ENCODE data around the gene NPEPPS.

Gene NPEPPS

GRCh38 chr17:47628014-47628566 is 97.2 kb downstream of the NPEPPS start:
- no peak for DNase-seq (ENCODE audit: low read depth in 2 of 2)

- DNase-seq (ENCODE audit: low read depth in 2 of 2): no peak
Measured at GRCh38 chr17:47629826-47630225, 98.9 kb downstream of the NPEPPS start.

GRCh38 chr17:47630614-47631013 is 99.7 kb downstream of the NPEPPS start:
- DNase-seq (ENCODE audit: low read depth in 2 of 2): no peak

- DNase-seq (ENCODE audit: low read depth in 2 of 2): no peak
Measured at GRCh38 chr17:47632991-47633390, 102.1 kb downstream of the NPEPPS start.

GRCh38 chr17:47633996-47634395 is 103.1 kb downstream of the NPEPPS start:
- DNase-seq (ENCODE audit: low read depth in 2 of 2): no peak

GRCh38 chr17:47634870-47635269 is 104.0 kb downstream of the NPEPPS start:
- DNase-seq (ENCODE audit: low read depth in 2 of 2): no peak

- no peak for DNase-seq (ENCODE audit: low read depth in 2 of 2)
Measured at GRCh38 chr17:47635734-47636133, 104.8 kb downstream of the NPEPPS start.

- no peak for DNase-seq (ENCODE audit: low read depth in 2 of 2)
Measured at GRCh38 chr17:47636273-47637030, 105.5 kb downstream of the NPEPPS start.

GRCh38 chr17:47638903-47639302 is 108.0 kb downstream of the NPEPPS start:
- DNase-seq (ENCODE audit: low read depth in 2 of 2): no peak

- DNase-seq (ENCODE audit: low read depth in 2 of 2): no peak
Measured at GRCh38 chr17:47640076-47640475, 109.2 kb downstream of the NPEPPS start.

GRCh38 chr17:47641202-47641601 is 110.3 kb downstream of the NPEPPS start:
- DNase-seq (ENCODE audit: low read depth in 2 of 2): no peak

GRCh38 chr17:47643116-47643515 is 112.2 kb downstream of the NPEPPS start:
- no peak for DNase-seq (ENCODE audit: low read depth in 2 of 2)

- no peak for DNase-seq (ENCODE audit: low read depth in 2 of 2)
Measured at GRCh38 chr17:47644324-47644723, 113.4 kb downstream of the NPEPPS start.

- DNase-seq (ENCODE audit: low read depth in 2 of 2): peak; percentile 97 to 98
Measured at GRCh38 chr17:47649153-47649971, 118.5 kb downstream of the NPEPPS start, which contains the start of gene KPNB1. KPNB1 (plus strand) TSS chr17:47649919; CDS start chr17:47650245, 326 bp downstream.

- peak in 1 of 2 donors; percentile 44 for DNase-seq (ENCODE audit: low read depth in 2 of 2)
Measured at GRCh38 chr17:47649972-47650524, 119.1 kb downstream of the NPEPPS start.

- peak; percentile 91 to 96 for DNase-seq (ENCODE audit: low read depth in 2 of 2)
Measured at GRCh38 chr17:47650525-47651522, 119.9 kb downstream of the NPEPPS start.

- no peak for DNase-seq (ENCODE audit: low read depth in 2 of 2)
Measured at GRCh38 chr17:47651704-47652103, 120.8 kb downstream of the NPEPPS start.

- DNase-seq (ENCODE audit: low read depth in 2 of 2): no peak
Measured at GRCh38 chr17:47652570-47652969, 121.7 kb downstream of the NPEPPS start.

GRCh38 chr17:47653442-47653841 is 122.5 kb downstream of the NPEPPS start:
- DNase-seq (ENCODE audit: low read depth in 2 of 2): no peak

GRCh38 chr17:47654991-47655390 is 124.1 kb downstream of the NPEPPS start:
- no peak for DNase-seq (ENCODE audit: low read depth in 2 of 2)

GRCh38 chr17:47660064-47660492 is 129.2 kb downstream of the NPEPPS start:
- DNase-seq (ENCODE audit: low read depth in 2 of 2): no peak
